ENCODE measurements around the gene NCF2. TPM values are rescaled to one million over a fixed set of nuclear protein-coding genes. Genes with fewer than 3 reads are reported as not detected.

The NCF2 gene
- total and polyA plus RNA-seq, 2 donors (not counting 1 experiment from before 2014, with no cell fraction given) = 9.9 to 10.5 TPM

DNA sequence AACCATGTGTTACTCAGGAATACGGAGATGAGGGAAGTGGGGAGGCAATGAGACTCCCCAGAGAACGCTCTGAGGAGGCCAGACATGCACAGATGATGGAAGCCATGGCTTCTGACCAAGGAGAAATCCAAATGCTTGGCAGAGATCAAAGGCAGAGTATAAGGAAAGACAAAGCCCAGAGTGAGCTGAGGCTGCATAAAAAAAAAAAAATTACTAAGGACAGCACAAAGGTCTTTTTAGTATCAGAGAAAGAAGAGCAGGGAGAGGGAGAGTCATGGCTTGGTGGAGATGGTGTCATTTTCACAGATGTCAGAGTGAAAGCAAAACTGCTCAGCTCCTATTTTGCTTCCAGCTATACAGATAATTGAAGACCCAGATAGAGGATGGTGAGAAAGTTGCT lies 8.1 kb upstream of the NCF2 start:
- Histone ChIP-seq H3K27me3 (replicated peaks in 1 of 4; ENCODE audit: control extremely low read depth in 1 of 4, control insufficient read depth in 3 of 4, insufficient read depth in 4 of 4, low read length in 3 of 4) (no peaks in the 10 kb centered on the region), H3K4me2 (replicated peaks; ENCODE audit: low read depth, low read length, poor library complexity, severe bottlenecking) (no peak overlapping the region), H3K9ac (ENCODE audit: low read length) (no peak overlapping the region), H3K36me3 (replicated peaks in 1 of 2; ENCODE audit: control extremely low read depth in 1 of 2, control insufficient read depth in 1 of 2, extremely low read depth in 1 of 2, insufficient read depth in 2 of 2, low read length in 1 of 2) (no peaks in the 10 kb centered on the region), H3K79me2 (ENCODE audit: control insufficient read depth, insufficient read depth, low read length) (no peaks in the 10 kb centered on the region), H3K27ac (ENCODE audit: low read length in 2 of 2) (no peak overlapping the region), H3K4me1 (ENCODE audit: control insufficient read depth in 2 of 2, insufficient read depth in 2 of 2, low read length in 2 of 2) (peaks cover 14% of the 10 kb centered on the region in 2 donors), H3K4me3 (ENCODE audit: control extremely low read depth in 1 of 5, extremely low read depth in 1 of 5, insufficient read depth in 1 of 5, low read depth in 2 of 5, low read length in 4 of 5) (no peak overlapping the region), H3K9me3 (ENCODE audit: control extremely low read depth in 1 of 3, control insufficient read depth in 2 of 3, insufficient read depth in 1 of 3, low read length in 2 of 3) (no peaks in the 10 kb centered on the region), H2AFZ (ENCODE audit: insufficient read depth, low read depth, low read length, poor library complexity, severe bottlenecking) (no peak overlapping the region), H4K20me1 (ENCODE audit: control insufficient read depth, insufficient read depth, low read length, poor library complexity, severe bottlenecking) (no peaks in the 10 kb centered on the region)
- no peak overlapping the region for H3K4me3 Mint-ChIP-seq
- ChIA-PET POLR2A (no interaction called here), CTCF (interaction anchor here (0.7 to 1.2 kb wide), 2 partner anchors 11 to 25 kb away, joined by 3 to 5 read pairs; no protein-coding TSS in a partner anchor)
- H3K27me3 Mint-ChIP-seq = no peaks in the 10 kb centered on the region
- no peak overlapping the region for H3K27ac Mint-ChIP-seq
- TF ChIP-seq, protein P1, sequence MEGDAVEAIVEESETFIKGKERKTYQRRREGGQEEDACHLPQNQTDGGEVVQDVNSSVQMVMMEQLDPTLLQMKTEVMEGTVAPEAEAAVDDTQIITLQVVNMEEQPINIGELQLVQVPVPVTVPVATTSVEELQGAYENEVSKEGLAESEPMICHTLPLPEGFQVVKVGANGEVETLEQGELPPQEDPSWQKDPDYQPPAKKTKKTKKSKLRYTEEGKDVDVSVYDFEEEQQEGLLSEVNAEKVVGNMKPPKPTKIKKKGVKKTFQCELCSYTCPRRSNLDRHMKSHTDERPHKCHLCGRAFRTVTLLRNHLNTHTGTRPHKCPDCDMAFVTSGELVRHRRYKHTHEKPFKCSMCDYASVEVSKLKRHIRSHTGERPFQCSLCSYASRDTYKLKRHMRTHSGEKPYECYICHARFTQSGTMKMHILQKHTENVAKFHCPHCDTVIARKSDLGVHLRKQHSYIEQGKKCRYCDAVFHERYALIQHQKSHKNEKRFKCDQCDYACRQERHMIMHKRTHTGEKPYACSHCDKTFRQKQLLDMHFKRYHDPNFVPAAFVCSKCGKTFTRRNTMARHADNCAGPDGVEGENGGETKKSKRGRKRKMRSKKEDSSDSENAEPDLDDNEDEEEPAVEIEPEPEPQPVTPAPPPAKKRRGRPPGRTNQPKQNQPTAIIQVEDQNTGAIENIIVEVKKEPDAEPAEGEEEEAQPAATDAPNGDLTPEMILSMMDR (IDR thresholded peaks at IDR 0.05) = no peak
- no peak for TF ChIP-seq EZH2 (IDR thresholded peaks at IDR 0.05; ENCODE audit: borderline replicate concordance, insufficient read depth, low read depth, low read length, poor library complexity, severe bottlenecking)
- no peaks in the 10 kb centered on the region for H3K9me3 Mint-ChIP-seq (ENCODE audit: insufficient read depth)
- peaks cover 17% of the 10 kb centered on the region for H3K4me1 Mint-ChIP-seq
- no peak for ATAC-seq (ENCODE audit: low read depth)
- intact Hi-C loops (cut with micrococcal nuclease) = no loop called here
- DNase-seq = no peak
- 38% methylated on average over 2 of the region's 2 CpGs for WGBS (ENCODE audit: insufficient coverage)

GRCh38 chr1:183597656-183598347 lies 7.5 kb upstream of the NCF2 start:
- CTCF ChIA-PET = interaction anchor here (1.2 kb wide), 1 partner anchor 12 kb away, joined by 3 read pairs; no protein-coding TSS in a partner anchor
- Histone ChIP-seq H3K9ac (ENCODE audit: low read length) (no peak overlapping the region), H3K79me2 (ENCODE audit: control insufficient read depth, insufficient read depth, low read length) (no peaks in the 10 kb centered on the region), H3K36me3 (replicated peaks in 1 of 2; ENCODE audit: control extremely low read depth in 1 of 2, control insufficient read depth in 1 of 2, extremely low read depth in 1 of 2, insufficient read depth in 2 of 2, low read length in 1 of 2) (no peaks in the 10 kb centered on the region), H3K4me3 (ENCODE audit: control extremely low read depth in 1 of 5, extremely low read depth in 1 of 5, insufficient read depth in 1 of 5, low read depth in 2 of 5, low read length in 4 of 5) (no peak overlapping the region), H3K27me3 (replicated peaks in 1 of 4; ENCODE audit: control extremely low read depth in 1 of 4, control insufficient read depth in 3 of 4, insufficient read depth in 4 of 4, low read length in 3 of 4) (no peaks in the 10 kb centered on the region), H4K20me1 (ENCODE audit: control insufficient read depth, insufficient read depth, low read length, poor library complexity, severe bottlenecking) (no peaks in the 10 kb centered on the region), H3K27ac (ENCODE audit: low read length in 2 of 2) (no peak overlapping the region), H3K4me1 (ENCODE audit: control insufficient read depth in 2 of 2, insufficient read depth in 2 of 2, low read length in 2 of 2) (peaks cover 19 to 20% of the 10 kb centered on the region in 2 donors), H3K4me2 (replicated peaks; ENCODE audit: low read depth, low read length, poor library complexity, severe bottlenecking) (no peak overlapping the region), H2AFZ (ENCODE audit: insufficient read depth, low read depth, low read length, poor library complexity, severe bottlenecking) (no peak overlapping the region), H3K9me3 (ENCODE audit: control extremely low read depth in 1 of 3, control insufficient read depth in 2 of 3, insufficient read depth in 1 of 3, low read length in 2 of 3) (no peaks in the 10 kb centered on the region)
- Mint-ChIP-seq H3K27me3 (no peaks in the 10 kb centered on the region), H3K4me1 (peaks cover 23% of the 10 kb centered on the region), H3K9me3 (ENCODE audit: insufficient read depth) (no peaks in the 10 kb centered on the region), H3K27ac (no peak overlapping the region), H3K4me3 (no peak overlapping the region)
- intact Hi-C loops (cut with micrococcal nuclease) = no loop called here
- 100% methylated on average over 2 of the region's 5 CpGs for WGBS (ENCODE audit: insufficient coverage)
- ATAC-seq (ENCODE audit: low read depth) (no peak), DNase-seq (no peak)
- POLR2A ChIA-PET = no interaction called here
- TF ChIP-seq, protein P1 (IDR thresholded peaks at IDR 0.05) = no peak
- TF ChIP-seq EZH2 (IDR thresholded peaks at IDR 0.05; ENCODE audit: borderline replicate concordance, insufficient read depth, low read depth, low read length, poor library complexity, severe bottlenecking) = no peak

Measured in B cell (primary cell).